Erythroblast (primary cell): ENCODE measurements around the gene LUM.

Experiments used
- GATA1 ChIP-seq: IDR thresholded peaks from 2 replicates; pipeline ENCODE4 v1.6.1; 2011; ENCODE audit warnings: low read depth, mild to moderate bottlenecking, control low read depth, low read length, moderate library complexity
- POLR2A ChIP-seq: IDR thresholded peaks from 2 replicates; pipeline ENCODE4 v1.6.1; 2011; ENCODE audit warnings: mild to moderate bottlenecking, low read length

- TF ChIP-seq POLR2A (no peak), GATA1 (no peak)
Observed at GRCh38 chr12:91108196-91108755, 3.0 kb downstream of the LUM start.
